ENCODE results near the gene SLFN11.
"Not testable (repeated sequence)": the region's sequence is repeated elsewhere in the genome, so short reads cannot be mapped to it uniquely, and the experiment has no call there.

The SLFN11 gene

DNA sequence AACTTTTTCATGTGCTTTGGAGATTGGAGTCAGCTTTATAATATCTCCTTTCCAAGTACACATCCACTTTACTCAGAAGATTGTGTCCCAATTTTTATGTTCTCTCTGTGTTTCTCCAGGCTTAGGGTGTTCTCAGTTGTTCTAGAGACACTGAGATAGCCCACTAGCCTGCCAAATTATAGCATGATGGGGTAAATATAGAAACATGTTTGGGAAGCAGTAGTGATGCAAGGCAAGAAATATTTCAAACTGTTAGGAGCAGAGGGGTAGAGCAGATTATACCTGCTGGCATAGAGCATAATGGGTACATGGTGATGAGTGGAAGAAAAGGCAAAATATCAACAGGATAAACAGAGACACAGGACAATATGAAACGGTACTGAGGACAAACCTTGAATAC is 12.4 kb downstream of the SLFN11 start:
- no peak for DNase-seq (ENCODE audit: low spot score)

DNA sequence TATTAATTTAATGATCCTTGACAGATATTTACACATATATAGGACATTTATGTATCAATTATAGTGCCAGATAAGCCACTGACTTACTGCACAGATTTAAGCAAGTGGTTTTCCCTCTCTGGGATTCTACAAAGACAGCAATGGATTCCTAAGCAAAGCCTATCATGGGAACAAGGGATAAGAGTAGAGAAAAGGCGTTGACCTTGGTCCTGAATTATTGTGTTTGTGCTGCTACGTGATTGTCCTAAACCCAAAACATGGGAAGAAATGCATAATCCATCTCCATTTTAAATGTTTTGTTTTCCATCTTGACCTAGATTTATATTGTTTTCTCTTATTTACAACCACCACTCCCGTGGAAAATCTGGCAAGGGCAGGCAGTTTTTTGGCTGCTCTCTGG is 14.0 kb downstream of the SLFN11 start:
- DNase-seq (ENCODE audit: low spot score) = no peak

DNA sequence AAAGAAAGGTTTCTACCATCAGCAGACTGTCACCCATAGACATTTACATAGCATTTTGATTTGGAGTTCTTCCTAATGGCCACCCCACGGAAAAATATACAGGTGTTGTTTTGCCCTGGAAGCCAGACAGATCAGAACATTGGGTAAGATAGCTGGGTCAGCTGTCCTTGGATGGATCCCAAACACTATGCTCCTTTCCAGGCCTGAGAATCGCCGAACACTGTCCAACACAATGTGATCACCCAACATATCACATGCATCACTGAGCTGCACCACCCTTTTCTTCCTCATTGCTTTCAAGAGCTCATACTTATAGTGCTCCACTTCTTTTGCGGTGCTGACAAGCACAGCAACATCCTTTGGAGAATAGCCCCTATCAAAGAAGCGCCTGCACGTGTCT is 21.1 kb downstream of the SLFN11 start:
- no peak for DNase-seq (ENCODE audit: low spot score)

DNA sequence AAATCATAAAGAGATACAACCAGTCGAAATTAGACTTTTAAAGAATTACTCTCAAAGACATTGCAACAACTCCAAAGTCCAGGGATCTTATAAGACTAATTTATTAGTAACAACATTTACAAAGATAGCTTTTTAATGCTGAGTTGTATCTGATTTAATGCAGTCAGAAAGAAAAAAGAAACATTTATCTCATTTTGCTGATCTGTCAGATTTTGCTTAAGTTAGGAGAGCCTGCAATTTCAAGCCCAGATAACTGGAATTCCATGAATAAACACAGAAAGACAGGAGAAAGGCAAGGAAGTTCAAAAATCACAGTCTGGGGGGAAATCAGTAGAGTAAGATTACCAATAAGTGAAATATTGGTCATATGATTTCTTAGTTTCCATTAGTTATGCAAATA is 22.9 kb downstream of the SLFN11 start:
- DNase-seq (ENCODE audit: low spot score) = no peak

DNA sequence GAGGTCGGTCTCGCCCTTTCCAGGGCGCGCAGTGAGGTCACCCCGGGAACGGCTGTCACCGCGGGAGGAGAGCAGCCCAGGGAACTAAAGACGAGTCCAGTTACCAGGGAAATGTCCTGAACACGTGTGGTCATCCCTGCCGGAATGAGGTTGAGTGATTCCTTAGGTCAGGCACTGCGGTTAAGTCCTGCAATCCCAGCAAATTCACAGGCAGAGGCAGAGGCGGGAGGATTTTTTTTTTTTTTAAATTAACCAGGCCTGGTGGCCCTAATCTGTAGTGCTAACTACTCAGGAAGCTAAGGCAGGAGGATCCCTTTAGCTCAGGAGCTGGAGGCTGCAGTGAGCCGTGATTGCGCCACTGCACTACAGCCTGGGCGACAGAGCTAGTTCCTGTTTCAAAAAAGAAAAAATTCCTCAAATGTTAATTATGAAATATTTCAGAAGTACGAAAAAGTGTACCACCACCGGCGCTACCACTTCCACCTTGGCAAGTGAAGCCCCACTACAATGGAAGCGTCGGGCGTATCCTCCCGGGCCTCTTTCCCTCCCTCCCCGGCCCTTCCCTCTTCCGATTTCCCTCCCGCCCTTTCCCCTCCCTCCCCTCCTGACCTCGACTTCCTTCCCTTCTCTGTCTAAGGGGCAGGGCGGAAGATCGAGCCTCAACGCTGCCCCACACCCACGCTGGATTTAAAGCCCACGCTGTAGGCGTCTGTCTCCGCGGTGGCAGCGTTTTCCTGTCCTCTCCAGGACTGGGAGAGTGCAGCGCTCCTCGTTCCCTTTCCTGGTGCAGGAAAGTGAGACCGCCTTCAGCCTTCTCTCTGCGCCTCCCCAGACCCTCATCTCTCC is 27.3 kb downstream of the SLFN11 start:
- no peak for DNase-seq (ENCODE audit: low spot score)

DNA sequence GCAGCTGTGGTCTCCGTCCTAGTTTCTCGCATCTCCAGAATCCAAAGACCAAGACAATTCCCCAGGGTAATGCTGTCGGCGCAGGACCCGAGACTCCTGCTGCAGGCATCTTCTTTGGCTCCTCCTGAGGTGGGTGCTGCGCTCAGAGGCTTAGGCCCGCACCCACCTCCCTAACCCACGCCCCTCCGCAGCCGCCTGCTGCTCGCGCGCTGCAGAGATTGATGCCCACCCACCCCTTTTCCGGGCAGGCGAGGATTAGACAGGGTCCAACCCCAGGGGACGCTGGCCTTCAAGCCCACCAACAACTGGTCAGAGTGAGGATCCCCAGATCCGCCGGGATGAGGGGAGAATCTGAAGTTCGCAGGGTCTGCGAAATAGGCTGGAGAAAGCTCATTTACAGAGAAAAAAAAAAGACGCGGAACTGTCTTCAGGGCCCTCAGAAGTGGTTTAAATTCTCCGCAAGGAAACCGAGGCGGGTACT is 27.9 kb downstream of the SLFN11 start:
- no peak for DNase-seq (ENCODE audit: low spot score)

DNA sequence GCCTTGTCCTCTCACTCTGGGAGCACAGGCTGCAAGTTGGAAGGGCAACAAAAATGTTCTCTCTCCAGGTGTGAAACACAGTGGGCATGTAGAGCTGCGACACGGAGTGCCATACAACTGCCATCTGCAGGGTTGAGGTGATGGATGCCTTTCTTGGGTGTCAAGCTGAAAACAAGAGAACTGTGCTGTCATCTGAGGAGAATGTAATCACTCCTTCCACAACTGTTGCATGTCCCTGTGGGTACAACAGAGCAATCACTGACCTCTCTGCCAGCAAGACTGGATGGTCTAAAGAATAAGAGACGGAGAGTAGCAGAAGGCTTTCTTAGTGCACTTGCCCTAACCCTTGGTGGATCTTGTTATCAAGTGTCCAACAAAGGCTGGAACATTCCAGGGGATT is 29.2 kb downstream of the SLFN11 start:
- no peak for DNase-seq (ENCODE audit: low spot score)

DNA sequence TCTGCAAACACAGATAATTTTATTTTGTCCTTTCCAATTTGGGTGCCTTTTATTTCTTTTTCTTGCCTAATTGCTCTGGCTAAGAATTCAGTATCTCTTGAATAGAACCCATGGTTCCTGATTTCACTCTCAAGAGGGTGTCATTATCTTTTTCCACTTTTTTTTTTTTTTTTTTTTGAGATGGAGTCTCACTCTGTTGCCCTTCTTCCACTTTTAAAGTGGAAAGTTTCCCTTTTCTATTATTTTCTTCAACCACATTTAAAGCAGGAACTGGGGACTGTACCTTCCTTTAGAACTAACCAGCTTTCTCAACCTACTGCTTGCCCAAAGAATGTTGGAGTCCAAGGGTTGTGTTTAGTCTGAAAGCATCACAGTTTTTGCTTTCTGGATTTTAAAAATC is 31.1 kb downstream of the SLFN11 start:
- no peak for DNase-seq (ENCODE audit: low spot score)

DNA sequence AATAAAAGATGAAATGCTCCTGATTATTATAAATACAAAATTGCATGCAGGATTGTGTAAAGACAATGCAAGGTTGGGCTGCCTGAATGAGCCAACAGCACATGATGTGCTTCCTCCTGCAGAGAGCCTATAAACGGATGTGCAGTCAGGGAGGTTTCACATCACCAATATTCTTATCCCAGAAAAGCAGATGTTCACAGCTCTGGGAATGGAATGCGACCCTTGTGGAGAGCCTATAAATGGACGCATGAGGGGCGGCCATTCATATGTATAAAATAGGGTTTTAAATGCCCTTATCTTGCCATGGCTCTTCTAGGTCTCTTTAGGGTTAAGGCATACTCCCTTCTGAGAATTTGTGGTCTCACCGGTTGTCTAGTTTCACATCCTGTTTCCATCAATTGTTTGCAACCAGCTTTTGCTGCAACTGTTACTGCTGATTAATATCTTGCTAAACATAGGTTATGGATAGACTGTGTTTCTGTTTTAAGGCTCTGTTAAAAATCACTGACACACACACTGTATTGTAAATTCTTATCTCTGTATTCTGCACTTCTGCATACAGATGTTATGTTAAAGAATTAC is 31.9 kb downstream of the SLFN11 start:
- DNase-seq (ENCODE audit: low spot score) = no peak

DNA sequence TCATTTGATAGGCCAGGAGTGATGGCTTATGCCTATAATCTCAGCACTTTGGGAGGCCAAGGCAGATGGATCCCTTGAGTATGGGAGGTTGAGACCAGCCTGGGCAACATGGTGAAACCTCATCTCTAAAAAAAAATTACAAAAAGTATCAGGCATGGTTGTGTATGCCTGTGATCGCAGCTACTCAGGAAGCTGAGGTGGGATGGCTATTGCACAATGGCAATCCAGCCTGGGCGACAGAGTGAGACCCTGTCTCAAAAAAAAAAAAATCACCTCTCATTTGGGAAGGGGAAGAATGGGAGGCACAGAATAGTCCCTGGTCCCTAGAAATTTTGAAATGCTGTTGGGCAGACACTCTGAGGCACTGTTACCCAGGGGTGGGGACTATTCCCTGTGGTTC is 35.2 kb downstream of the SLFN11 start:
- no peak for DNase-seq (ENCODE audit: low spot score)

DNA sequence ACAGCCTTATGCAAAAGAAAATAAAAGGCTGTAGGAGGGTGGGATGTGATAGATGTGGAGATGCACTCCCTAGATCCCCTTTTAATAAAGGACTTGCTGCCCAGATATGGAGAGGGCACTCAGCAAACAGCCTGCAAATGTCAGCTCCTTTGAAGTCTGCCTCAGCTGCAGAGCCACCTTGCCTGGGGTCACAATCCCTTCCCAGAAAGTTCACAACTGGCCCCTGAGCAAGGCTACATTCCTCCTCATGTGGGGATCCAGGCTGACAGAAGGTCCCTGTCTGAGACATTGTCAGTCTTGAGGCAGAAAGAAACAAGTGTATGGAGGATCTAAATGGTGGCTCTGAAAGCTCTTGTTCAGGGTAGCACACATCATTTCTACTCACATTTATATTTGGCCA is 36.1 kb downstream of the SLFN11 start:
- DNase-seq (ENCODE audit: low spot score) = no peak

DNA sequence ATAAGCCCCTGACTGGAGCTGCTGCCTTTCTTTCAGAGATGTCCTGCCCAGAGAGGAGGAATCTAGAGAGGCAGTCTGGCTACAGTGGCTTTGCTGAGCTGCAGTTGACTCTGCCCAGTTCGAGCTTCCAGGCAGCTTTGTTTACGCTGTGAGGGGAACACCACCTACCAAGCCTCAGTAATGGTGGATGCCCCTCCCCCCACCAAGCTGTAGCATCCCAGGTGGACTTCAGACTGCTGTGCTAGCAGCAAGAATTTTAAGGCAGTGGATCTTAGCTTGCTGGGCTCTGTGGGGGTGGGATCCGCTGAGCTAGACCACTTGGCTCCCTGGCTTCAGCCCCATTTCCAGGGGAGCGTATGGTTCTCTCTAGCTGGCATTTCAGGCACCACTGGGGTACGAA is 39.8 kb downstream of the SLFN11 start:
- not testable (repeated sequence) for DNase-seq (ENCODE audit: low spot score)

DNA sequence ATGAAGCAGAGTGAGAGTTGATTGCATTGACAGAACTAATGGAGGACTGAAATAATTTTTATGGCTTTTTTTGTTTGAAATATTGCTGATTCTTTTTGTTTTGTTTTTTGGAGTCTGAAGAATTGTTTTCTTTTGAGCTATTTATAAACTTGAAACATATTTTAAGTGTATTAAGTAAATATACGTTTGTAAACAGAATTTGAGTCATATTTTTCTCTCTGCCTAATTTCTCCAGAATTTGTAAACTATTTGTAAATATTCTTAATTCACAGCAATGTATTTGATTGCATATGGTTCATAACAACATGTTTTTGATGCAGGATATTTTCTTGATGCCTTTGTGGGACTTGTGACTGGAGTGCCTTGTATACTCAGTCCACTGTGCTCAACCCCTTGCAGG is 50.7 kb downstream of the SLFN11 start:
- DNase-seq (ENCODE audit: low spot score) = no peak

DNA sequence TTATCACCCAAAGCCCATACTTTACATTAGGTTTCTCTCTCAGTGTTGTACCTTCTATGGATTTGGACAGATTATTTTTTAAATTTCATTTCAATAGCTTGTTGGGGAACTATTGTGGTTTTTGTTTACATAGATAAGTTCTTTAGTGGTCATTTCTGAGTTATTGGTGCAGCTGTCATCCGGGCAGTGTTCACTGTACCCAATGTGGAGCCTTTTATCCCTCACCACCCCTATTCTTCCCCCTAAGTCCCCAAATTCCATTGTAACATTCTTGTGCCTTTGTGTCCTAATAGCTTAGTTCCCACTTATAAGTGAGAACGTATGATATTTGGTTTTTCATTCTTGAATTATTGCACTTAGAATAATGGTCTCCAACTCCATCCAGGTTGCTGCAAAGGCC is 57.5 kb downstream of the SLFN11 start:
- no peak for DNase-seq (ENCODE audit: low spot score)

DNA sequence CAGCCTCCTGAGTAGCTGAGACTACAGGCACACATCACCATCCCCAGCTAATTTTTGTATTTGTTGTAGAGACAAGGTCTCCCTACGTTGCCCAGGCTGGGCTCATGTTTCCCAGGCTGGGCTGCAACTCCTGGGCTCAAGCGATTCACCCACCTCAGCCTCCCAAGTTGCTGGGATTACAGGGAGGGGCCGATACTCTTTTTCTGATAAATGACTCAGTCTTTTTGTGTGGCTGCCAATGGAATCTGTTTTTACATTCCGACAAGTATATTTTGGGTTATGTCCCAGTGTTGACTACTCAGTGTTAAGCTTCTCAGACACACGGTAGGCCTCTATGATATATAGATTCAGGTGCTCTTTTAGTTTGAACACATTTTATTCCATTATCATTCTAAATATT is 58.1 kb downstream of the SLFN11 start:
- no peak for DNase-seq (ENCODE audit: low spot score)

DNA sequence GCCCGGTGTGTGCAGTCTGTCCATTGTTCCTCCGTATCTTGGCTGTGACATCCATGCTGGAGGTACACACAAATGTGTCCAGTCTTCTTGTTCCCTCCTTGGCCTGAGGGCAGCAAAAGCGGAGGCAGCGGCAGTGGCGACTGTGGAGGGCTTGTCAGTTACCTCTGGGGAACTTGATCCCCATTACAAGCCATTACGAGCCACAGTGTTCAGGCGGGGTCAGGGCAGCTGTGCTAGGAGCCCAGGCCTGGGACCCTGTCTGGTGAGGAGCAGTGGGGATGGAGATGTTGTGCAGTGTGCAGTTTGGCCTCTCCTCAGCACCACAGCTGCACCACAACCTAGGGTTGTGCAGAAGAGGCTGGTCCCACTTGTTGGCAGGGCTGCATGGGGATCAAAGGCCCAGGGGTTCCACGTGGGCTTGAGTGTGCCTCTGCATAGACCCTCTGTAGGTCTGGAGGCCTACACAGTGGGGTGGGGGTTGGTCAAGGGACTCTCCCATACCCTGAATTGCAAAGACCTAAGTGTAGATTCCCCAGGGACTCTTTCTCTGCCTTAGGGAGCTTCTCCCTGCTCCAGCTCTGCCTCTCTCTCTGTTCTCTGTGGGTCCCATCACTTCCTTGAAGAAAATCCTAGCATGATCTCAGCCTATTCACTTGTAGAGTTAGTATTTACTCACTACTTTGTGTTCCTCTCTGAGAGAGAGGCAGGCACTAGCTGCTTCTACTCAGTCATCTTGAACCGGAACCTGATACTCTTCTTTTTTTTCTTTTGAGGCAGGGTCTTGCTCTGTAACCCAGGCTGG is 58.8 kb downstream of the SLFN11 start:
- DNase-seq (ENCODE audit: low spot score) = no peak

DNA sequence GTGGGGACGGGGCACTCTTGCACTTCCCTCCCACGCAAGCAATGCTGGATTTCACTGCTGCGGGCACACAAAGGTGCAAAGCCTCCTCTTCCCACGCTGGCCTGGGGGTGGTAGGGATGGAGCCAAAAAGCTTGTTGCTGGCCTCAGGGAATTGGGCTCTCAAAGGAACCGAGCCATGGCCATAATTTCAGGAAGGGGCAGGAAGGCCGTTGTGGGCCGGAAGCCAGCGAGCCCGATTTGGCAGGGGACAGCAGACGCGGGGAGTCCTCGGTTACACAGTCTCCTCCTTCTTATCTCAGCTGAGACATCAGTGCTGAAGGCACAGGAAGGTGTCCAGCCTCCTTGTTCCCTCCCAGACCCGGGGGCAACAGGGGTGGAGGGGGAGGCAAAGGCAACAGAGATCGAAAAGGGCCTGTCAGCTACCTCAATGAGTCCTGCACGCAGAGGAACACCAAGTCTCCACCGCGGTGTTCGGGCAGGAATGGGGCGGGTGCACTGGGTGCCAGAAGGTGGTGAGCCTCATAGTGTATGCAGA is 59.5 kb downstream of the SLFN11 start:
- DNase-seq (ENCODE audit: low spot score) = no peak

DNA sequence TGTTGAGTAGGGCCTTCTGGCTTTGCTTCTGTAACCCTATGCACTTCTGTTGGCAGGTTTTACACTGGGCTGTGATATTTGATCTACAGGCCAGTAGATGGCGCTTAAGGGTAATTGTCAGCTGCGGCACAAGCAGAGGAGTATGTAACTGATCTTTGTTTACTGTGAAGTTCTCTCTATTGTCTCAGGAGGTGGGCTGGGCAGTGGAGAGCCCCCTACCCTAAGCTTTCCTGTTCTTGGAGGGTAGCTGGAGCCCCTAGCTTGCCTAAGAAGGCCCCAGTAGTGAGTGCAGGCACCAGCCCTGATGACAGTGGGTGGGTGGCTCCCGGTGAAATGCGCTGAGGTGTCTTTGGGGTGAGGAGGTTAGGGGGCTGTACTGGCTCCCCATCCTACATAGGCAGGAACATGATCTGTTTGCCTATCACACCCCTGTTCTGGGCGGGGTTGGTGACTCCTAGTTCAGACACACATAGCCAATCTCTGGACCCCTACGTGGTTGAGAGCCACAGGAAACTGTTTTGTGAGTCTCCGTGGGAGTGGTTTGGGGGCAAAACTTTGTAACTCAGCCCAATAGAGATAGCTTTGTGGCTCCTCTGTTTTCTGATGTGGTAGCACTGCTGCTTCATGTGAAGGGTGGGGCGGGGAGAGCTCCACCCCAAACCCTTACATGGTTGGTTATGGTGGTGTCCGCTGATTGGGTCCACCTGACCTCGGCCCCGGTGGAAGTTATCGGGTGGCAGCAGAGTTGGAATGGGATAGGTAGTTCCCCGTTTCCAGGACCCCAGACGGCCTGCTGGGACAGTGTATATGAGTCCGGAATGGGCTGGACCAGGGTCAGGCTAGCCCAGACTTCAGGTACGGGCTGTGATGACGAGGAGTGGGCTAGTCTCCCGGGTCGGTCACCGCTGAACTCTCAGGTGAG is 60.4 kb downstream of the SLFN11 start:
- DNase-seq (ENCODE audit: low spot score) = peak; percentile 67

DNA sequence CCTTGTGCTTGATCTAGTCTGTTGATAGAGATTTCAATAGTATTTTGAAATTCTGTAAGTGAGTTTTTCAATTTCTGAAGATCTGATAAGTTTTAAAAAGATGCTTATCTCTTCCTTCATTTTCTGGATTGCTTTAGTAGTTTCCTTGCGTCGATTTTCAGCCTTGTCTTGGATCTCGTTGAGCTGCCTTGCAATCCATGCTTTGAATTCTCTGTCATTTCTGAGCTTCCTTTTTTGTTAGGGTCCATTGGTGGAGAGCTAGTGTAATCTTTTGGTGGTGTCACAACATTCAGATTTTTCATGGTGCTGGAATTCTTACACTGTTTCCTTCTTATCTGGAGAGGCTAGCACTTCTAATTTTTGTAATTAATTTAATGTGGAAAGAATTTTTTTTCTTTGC is 61.1 kb downstream of the SLFN11 start:
- no peak for DNase-seq (ENCODE audit: low spot score)

DNA sequence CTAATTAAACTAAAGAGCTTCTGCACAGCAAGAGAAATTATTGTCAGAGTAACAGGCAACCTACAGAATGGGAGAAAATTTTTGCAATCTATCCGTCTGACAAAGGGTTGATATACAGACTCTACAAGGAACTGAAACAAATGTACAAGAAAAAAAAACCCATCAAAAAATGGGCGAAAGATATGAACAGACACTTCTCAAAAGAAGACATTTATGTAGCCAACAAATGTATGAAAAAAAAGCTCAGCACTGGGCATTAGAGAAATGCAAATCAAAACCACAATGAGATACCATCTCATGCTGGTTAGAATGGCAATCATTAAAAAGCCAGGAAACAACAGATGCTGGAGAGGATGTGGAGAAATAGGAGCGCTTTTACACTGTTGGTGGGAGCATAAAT is 64.1 kb downstream of the SLFN11 start:
- DNase-seq (ENCODE audit: low spot score) = not testable (repeated sequence)
